Stimulated activated CD8-positive, alpha-beta memory T cell treated with anti-CD3 and anti-CD28 coated beads, Interleukin-12 subunit alpha, Interleukin-12 subunit beta, amount 100 ng/mL, for 4 hours (primary cell): ENCODE results near the gene CAPRIN2.

ENCODE experiments used
- DNase-seq: peaks from one replicate; pipeline ENCODE4 v3.0.0-alpha.2; 2020; ENCODE audit warnings: low read depth

Gene CAPRIN2

GRCh38 chr12:30754750-30755394 lies at the start of gene CAPRIN2:
TSS of gene CAPRIN2 (minus strand) at chr12:30754951. CDS start at chr12:30753520, 1,431 bp downstream.
- DNase-seq: peak; percentile 96

- no peak for DNase-seq
These were observed 42.9 kb upstream of the CAPRIN2 start for GRCh38 chr12:30797689-30798088.

DNA sequence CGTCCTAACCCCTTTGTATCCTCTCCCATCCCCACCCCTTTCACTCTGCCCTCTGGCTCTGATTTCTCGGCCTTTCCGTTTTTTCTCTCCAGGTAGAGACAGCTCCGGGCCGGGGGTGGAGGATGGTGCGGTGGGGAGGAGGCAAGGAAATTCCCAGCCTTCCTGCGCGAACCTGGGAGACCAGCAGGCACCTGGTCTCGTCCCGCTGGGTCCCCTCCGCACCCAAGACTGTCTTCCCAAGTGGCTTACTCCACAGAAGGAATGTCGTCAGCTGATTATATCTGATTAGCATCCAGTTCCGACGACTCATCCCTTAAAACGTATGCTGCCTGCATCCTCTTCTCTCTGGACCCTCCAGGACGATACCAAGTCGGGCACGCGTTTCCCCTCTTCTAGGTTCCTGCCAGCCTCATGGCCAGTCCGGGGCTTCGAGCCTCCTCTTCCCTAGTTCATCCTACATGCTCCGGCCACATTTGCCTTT lies 42.2 kb upstream of the CAPRIN2 start:
- DNase-seq: no peak

GRCh38 chr12:30796313-30796780 lies 41.6 kb upstream of the CAPRIN2 start:
- no peak for DNase-seq

GRCh38 chr12:30795410-30796312 lies 40.9 kb upstream of the CAPRIN2 start:
- DNase-seq: peak; percentile 27

DNA sequence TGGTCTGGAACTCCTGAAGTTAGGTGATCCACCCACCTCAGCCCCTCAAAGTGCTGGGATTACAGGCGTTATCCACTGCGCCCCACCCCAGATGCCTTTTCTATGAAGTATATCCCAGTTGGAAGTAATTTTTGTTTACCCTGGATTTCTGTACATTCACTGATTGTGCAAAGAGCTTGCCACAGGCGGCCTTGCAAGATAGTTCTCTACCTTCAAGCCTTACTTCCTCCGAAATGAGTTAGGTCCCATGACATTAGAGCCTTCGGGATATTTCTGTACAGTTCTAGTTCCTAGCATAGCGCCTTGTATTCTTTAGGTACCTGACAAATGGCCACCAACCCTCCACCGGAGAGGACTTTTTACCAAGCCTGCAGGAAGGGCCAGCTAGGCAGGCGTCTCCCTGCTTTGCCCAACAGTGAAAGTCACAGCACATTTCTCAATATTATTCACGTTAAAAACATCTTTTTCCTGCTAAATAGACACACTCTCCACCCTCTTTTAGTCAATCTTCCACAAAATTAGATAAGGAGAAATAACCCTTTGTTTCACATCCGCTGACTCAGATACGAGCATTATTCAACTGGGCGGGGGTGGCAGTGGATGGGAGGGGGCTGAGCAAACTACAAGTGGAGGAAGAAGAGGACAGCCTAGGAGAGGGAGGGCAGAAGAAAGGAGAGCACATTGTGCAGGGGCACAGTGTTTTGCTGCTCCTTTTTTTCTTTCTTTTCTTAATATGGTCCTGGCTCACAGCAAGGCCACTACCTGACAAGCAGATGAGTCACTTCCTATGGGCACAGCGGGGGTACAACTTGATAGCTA lies 40.0 kb upstream of the CAPRIN2 start:
- no peak for DNase-seq

DNA sequence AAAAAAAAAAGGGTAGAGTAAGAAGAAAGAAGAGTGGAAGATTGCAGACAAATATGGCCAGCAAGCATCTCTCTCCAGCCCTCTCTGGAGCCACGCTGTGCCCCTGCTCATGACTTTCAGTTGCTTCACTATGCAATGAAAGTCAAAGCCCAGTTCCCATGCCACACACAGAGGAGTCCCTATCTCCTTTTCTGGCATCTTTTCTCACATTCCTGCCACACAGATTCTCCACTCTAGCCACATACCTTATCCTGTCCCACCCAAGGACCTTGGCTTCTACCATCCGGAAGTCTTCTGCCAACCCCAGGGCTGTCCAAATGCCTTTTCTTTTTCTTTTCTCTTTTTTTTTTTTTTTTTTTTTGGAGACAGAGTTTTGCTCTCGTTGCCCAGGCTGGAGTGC lies 39.3 kb upstream of the CAPRIN2 start:
- no peak for DNase-seq

- DNase-seq: no peak
These were observed 38.1 kb upstream of the CAPRIN2 start for GRCh38 chr12:30792648-30793499.

DNA sequence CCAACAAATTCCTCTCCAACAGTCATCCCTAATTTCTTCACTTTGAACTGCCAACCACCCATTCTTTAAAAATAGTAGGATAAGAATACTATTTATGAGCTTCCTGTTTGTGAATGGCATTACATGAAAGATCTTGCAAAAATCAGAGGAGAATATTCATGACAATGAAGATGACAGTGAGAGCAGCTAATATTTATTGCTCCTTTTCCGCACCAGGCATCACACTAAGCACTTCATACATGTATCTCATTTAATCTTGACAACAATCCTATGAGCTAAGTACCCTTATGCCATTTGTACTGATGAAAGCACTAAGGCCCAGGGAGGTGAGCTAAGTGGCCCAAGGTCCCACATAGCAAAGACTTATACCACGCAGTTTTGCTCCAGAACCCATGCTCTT lies 37.3 kb upstream of the CAPRIN2 start:
- no peak for DNase-seq

DNA sequence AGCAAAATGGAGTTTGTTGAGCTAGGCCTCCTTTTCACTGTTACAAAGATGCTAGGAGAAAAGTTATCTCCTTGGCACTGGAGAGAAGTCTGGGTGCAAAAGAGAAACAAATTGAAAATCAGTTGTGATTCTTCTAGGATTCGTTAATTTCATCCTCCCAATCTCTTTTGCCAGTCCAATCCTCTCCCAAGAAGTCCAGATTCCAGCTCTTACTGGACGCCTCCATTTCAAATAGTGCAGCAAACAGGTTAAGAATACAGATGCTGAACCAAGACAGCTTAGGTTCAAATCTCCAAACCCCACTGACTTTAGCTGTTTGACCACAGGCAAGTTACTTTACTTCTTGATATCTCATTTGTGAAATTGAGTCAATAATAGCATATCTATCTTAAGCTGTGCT lies 34.0 kb upstream of the CAPRIN2 start:
- DNase-seq: no peak

GRCh38 chr12:30785630-30786029 lies 30.9 kb upstream of the CAPRIN2 start:
- DNase-seq: no peak

DNA sequence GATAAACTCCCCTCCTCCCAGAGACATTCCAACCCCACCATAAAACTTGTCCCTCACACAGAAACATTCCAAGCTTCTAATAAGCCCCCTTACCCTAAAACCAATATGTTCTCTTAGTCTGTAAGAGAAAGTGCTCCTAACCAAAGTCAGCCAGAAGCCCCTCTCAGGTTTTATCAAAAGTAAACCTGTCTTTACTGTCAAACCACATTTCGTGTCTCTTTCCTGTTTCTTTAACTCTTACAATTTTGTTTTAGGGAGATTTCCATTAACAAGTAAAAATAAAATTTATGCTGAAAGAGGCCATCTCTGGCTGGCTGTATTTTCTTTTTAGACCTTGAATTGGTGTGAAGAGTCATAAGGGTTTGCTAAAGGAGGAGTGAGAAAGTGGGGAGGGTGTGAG lies 29.8 kb upstream of the CAPRIN2 start:
- no peak for DNase-seq

DNA sequence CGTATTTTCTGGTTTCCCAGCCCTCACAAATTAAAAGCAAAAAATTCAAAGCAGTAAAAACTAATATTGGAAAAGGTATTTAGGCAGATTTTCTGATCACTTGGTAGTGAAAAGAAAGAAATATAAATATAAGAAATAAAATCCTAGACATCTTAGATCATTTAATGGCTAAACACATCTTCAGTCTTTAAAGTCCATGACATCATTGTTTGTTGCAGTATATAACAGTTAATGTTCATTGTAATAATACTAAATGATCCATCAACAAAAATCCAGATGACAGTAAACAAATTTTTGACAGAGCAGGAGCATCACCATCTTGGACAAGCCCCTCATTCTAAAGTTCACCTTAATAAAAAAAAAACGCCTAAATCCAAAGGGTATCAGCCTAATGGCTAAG lies 29.2 kb upstream of the CAPRIN2 start:
- no peak for DNase-seq

GRCh38 chr12:30782316-30783173 lies 27.8 kb upstream of the CAPRIN2 start:
- no peak for DNase-seq

DNA sequence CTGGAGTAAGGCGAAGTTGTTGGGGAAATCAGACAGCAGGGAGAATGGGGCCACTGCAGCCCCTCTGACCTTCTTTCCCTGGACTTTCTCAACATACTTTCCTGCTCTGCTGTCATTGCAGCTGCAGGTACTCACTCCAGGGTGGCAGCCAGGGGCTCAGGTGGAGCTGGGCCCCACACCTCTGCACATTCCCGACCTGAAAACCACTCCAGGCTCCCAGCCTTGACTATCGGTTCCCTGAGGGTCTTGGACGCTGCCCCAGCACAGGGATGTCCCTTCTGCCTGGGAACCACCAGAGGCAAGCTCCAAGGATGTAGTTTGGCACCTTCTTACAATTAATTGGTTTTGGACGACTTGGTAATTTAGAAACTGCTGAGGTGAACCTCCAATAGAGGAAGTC lies 24.8 kb upstream of the CAPRIN2 start:
- DNase-seq: no peak

DNA sequence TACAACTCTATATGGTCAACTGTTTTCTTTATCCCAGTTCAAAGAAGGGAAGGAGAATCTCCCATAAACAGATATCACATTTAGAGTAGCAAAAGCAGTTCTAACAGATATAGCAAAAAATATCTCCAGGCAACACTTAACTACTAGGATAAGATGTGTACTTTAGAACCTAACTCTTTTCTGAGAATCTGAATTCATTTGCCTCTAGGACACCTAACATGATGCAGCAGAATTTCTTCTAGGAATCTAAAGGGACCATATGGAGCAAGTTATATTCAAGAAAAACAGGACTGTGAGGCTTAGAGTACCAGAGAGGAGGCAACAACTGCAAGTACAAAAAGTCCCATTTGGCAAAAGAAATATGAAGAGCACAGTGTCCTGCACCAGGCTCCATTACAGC lies 24.4 kb upstream of the CAPRIN2 start:
- no peak for DNase-seq

DNA sequence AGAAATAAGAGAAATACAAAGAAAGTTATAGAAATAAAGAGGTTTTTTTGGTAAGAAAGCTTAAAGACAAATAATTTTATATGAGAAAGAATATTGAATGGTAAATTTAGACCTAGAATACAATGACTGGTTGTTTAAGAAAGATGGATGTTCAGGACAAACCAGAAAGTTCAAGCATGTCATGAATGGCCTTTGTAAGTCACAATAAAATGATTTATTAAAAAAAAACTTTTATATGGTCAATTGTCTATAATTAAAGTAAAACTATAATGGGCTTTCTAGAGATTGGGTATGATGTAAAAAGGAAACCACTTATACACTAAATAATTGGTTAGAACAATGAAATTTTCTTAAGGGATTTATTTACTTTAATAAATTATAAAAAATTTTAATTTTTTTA lies 19.8 kb upstream of the CAPRIN2 start:
- DNase-seq: no peak

DNA sequence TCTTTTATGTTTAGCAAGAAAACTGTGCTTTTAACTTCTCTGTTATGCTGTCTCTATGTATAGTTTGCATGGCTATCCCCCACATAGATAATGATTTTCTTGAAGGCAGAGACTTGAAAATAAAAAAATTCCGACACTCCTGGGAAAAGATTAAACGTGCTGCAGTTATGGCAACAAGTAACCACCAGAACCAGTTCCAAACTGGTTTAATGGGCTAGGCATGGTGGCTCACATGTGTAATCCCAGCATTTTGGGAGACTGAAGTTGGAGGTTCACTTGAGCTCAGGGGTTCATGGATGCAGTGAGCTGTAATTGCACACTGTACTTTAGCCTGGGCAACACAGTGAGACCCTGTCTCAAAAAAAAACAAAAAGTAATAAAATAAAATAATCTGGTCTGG lies 15.1 kb upstream of the CAPRIN2 start:
- no peak for DNase-seq

DNA sequence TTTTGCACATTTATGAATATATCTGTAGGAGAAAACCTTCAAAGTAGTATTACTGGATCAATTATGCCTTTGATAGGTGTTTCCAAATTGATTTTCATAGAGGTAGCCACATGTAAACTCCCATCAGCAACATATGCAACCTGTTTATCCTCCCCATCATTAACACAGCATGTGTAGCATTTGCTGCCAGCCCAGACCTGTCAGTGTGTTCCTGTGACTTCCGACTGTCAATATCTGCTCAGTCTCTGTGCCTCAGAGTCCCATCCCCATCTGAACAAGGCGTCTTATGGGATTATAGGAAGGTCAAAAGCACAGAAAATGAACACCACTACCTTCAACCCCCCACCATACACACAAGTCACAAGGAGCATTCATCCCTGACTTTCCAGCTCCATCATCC lies 9.5 kb upstream of the CAPRIN2 start:
- no peak for DNase-seq

DNA sequence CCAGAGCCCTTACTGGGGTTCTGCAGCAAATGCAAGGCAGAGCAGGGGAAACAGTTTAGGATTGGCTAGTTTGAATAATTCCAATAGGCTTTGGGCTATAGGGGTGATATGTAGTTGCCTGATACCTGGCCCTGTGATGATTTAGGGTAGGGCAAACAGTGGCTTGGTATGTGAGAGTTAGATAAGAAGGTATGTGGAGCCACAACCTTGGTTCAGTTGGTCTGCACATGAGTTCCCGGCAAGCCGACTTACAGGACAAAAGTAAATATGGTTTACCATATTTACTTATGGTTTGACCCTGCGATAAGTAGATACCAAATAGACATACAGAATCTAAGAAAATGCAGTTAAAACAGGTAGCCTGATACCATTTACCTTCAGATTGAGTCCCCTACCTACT lies 8.3 kb upstream of the CAPRIN2 start:
- DNase-seq: no peak
